HG03066 (cell line): ENCODE data around the gene UNC119.

ENCODE experiments used
- ATAC-seq: cut with Tn5 transposase; IDR thresholded peaks from one replicate; pipeline ENCODE4 v1.9.1; 2021; ENCODE audit warnings: low read depth; ENCODE audit not compliant: unreplicated experiment

UNC119 gene

DNA sequence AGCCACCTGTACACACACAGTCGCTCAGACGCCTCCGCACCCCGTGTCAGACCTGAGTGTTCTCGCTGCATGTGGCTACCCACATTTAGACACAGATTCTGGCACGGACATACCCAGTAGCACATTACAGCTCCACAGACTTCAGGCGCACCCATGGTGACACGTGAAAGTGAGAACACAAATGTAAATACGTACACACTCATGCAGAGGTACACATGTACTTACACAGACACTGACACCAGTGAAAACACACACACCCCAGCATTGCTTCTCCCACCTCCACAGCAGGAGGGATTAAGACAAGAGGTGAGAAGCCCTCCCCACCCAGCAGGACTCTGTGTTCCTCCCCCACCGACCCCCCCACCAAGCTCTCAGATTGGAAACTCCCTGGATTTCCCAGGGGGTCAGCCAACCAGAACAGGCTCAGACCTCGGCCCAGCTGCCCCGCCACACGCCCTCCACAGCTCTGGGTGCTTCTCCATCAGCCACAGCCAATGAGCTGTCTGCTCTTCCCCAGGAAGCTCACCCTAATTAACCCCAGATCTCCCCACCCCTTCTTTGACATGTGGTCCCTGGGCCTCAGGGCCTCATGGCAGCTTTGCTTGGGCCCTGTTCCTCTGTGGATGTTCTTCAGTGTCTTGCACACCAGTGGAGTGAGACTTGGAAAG lies 51.6 kb downstream of the UNC119 start:
- ATAC-seq = no peak

DNA sequence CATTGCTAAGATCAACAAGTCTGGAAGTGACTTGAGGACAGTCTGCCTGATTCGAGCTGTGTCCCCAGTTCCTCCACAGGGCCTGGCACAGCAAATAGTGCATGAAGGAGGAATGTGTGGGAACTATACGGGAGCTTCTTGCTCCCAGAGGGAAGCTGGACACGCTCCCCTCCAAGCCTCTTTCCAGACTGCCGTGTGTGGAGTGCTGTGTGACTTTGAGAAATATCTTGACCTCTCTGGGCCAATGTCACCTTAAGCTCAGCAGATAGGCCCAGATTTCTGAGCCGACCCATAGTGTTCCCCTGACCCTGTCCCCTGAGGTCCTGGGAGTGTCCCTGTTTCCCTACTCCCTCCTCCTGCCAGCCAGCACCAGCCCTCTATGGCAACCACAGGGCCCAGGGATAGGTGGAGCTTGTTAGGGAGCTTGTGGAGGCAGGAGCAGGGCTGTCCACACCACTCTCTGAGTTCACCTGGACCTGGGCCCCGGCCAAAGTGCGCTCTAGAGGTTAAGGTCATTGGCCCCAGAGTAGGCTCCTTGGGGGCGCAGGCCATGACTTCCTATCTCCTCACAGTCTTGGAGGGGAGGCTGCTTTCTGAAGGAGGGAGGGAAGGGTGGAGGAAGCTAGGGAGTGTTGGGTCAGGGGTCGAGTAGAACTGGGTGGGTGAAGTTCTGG lies 52.6 kb downstream of the UNC119 start:
- ATAC-seq = no peak

DNA sequence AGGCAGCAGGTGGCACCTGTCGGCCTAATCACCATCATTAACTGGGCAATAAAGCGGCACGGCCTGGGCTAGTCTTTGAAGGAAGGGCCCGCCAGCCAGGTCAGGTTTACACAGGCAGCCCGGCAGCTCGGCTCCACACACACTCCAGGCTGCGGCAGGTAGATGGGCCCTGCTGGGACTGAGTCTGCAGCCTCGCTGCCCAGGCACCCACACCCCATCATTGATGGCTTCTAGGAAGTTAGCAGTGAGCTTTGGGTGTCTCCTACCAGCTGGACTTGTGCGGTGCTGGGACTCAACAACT lies 53.1 kb downstream of the UNC119 start:
- no peak for ATAC-seq

DNA sequence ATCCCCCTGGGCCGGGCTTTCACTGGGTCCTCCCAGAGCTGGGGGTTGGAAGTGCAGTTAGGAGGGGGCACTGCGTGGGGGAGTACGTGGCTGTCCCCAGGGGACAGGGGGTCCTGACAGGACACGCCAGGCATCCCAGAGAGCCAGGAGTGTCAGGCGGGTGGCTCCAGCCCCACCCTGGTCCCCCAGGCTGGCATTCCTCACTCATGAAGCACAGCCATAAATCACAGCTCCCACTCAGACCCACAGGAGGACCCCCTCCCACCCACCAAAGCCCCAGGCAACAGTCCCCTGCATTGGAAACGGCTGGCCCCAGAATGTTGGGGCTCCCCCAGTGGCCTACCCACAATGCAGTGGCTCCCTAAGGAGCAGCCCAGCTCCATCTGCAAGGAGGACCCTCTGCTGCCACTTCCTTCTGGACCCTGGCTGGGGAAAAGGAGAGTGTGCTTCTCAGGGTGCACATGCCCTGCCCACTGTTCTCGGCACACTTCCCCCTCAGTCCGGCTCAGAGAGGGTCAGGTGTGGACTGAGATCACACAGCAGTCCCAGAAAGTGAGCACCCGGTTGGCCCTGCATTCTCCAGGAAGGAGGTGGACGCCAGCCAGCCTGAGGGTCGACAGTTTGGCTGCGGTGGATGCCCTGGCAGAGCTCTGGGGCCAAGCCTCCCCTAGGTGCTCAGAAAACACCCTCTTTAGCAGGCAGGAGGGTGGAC lies 53.6 kb downstream of the UNC119 start:
- ATAC-seq = no peak

DNA sequence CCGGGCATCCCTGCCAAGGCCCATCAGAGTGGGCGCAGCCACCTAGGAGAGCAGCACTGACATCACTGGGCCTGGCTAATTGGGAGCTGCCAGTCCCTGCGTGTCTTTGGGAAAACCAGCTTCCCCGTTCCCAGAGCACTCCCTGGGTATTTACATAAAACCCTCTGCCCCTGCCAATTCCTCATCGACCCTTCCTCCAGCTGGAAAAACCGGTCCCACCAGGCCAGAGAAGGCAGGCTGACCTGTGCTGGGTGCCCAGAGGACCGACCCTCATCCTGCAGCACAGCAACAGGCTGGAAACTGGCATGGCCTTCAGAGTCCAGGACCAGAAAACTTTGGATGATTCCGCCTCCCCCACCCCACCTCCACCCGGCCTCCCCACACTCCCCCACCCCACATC lies 54.5 kb downstream of the UNC119 start:
- ATAC-seq = no peak
